ENCODE data around the gene POGK. TPM values are rescaled to one million over a fixed set of nuclear protein-coding genes. Genes with fewer than 3 reads are reported as not detected.

Gene POGK
- total and polyA plus RNA-seq, 9 of the 15 experiments (the other 6 are each of a cell fraction or from before 2014, with no cell fraction given): 6.1 to 44.5 (median 24.3) TPM

DNA sequence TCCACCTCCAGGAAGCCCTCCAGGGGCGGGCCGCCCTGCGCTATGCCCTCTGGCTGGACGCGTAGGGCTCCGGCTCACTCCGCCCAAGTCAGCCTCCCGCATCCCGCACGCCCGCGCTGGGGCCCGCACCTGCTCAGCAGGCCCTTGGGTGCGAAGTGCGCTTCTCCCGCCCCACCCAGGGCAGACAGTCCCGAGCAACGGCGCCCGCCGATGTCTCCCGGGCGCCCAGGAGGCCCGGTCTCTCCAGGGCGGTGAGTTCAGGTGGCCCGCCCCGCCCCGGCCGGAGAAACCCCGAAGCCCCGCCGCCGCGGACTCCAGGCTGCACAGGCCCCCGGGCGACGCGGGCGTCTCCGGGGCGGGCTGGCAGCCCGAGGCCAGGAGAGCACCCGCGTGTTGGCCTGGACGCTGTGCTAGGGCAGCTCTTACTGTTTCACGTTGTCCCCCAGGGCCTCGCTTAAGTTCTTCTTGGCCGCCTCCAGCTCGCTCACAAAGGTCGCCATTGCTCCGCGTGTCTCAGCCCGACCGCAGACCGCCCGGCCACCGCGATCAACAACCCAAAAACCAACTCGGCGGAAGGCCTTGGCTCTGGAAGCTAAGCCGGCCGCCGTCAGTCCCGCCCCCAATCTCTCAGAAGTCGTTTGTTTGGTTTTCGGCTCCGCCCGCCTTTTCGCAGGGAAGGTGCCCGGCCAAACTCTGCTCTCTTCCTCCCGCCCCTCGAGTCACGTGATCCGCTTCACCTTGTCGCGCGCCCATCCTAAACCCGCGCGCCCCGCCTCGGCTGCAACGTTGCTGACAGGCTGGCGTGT lies 36.7 kb downstream of the POGK start, which contains the start of gene TADA1 (continued):
- TF ChIP-seq, protein P1, sequence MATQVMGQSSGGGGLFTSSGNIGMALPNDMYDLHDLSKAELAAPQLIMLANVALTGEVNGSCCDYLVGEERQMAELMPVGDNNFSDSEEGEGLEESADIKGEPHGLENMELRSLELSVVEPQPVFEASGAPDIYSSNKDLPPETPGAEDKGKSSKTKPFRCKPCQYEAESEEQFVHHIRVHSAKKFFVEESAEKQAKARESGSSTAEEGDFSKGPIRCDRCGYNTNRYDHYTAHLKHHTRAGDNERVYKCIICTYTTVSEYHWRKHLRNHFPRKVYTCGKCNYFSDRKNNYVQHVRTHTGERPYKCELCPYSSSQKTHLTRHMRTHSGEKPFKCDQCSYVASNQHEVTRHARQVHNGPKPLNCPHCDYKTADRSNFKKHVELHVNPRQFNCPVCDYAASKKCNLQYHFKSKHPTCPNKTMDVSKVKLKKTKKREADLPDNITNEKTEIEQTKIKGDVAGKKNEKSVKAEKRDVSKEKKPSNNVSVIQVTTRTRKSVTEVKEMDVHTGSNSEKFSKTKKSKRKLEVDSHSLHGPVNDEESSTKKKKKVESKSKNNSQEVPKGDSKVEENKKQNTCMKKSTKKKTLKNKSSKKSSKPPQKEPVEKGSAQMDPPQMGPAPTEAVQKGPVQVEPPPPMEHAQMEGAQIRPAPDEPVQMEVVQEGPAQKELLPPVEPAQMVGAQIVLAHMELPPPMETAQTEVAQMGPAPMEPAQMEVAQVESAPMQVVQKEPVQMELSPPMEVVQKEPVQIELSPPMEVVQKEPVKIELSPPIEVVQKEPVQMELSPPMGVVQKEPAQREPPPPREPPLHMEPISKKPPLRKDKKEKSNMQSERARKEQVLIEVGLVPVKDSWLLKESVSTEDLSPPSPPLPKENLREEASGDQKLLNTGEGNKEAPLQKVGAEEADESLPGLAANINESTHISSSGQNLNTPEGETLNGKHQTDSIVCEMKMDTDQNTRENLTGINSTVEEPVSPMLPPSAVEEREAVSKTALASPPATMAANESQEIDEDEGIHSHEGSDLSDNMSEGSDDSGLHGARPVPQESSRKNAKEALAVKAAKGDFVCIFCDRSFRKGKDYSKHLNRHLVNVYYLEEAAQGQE (IDR thresholded peaks at IDR 0.05; ENCODE audit: borderline replicate concordance): peak; percentile 94
- TF ChIP-seq, protein P1 (CRISPR knock-in tag; IDR thresholded peaks at IDR 0.05; ENCODE audit: low read depth): no peak; the same call in 1 of the 2 replicates
- TF ChIP-seq, protein P2, sequence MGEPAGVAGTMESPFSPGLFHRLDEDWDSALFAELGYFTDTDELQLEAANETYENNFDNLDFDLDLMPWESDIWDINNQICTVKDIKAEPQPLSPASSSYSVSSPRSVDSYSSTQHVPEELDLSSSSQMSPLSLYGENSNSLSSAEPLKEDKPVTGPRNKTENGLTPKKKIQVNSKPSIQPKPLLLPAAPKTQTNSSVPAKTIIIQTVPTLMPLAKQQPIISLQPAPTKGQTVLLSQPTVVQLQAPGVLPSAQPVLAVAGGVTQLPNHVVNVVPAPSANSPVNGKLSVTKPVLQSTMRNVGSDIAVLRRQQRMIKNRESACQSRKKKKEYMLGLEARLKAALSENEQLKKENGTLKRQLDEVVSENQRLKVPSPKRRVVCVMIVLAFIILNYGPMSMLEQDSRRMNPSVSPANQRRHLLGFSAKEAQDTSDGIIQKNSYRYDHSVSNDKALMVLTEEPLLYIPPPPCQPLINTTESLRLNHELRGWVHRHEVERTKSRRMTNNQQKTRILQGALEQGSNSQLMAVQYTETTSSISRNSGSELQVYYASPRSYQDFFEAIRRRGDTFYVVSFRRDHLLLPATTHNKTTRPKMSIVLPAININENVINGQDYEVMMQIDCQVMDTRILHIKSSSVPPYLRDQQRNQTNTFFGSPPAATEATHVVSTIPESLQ (CRISPR knock-in tag; IDR thresholded peaks at IDR 0.05): no peak
- no peak for TF ChIP-seq ZNF12 (CRISPR knock-in tag; IDR thresholded peaks at IDR 0.05)
- no peak for TF ChIP-seq SMARCC2 (IDR thresholded peaks at IDR 0.05; ENCODE audit: low read depth)
- TF ChIP-seq POLR2B (IDR thresholded peaks at IDR 0.05; ENCODE audit: low read depth, partially characterized antibody): no peak
- TF ChIP-seq, protein P3, sequence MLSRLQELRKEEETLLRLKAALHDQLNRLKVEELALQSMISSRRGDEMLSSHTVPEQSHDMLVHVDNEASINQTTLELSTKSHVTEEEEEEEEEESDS (CRISPR knock-in tag; IDR thresholded peaks at IDR 0.05): no peak
- peak; percentile 97 for TF ChIP-seq ZNF436 (CRISPR knock-in tag; IDR thresholded peaks at IDR 0.05)
- TF ChIP-seq ZNF444 (CRISPR knock-in tag; IDR thresholded peaks at IDR 0.05): no peak
- TF ChIP-seq, protein P4, sequence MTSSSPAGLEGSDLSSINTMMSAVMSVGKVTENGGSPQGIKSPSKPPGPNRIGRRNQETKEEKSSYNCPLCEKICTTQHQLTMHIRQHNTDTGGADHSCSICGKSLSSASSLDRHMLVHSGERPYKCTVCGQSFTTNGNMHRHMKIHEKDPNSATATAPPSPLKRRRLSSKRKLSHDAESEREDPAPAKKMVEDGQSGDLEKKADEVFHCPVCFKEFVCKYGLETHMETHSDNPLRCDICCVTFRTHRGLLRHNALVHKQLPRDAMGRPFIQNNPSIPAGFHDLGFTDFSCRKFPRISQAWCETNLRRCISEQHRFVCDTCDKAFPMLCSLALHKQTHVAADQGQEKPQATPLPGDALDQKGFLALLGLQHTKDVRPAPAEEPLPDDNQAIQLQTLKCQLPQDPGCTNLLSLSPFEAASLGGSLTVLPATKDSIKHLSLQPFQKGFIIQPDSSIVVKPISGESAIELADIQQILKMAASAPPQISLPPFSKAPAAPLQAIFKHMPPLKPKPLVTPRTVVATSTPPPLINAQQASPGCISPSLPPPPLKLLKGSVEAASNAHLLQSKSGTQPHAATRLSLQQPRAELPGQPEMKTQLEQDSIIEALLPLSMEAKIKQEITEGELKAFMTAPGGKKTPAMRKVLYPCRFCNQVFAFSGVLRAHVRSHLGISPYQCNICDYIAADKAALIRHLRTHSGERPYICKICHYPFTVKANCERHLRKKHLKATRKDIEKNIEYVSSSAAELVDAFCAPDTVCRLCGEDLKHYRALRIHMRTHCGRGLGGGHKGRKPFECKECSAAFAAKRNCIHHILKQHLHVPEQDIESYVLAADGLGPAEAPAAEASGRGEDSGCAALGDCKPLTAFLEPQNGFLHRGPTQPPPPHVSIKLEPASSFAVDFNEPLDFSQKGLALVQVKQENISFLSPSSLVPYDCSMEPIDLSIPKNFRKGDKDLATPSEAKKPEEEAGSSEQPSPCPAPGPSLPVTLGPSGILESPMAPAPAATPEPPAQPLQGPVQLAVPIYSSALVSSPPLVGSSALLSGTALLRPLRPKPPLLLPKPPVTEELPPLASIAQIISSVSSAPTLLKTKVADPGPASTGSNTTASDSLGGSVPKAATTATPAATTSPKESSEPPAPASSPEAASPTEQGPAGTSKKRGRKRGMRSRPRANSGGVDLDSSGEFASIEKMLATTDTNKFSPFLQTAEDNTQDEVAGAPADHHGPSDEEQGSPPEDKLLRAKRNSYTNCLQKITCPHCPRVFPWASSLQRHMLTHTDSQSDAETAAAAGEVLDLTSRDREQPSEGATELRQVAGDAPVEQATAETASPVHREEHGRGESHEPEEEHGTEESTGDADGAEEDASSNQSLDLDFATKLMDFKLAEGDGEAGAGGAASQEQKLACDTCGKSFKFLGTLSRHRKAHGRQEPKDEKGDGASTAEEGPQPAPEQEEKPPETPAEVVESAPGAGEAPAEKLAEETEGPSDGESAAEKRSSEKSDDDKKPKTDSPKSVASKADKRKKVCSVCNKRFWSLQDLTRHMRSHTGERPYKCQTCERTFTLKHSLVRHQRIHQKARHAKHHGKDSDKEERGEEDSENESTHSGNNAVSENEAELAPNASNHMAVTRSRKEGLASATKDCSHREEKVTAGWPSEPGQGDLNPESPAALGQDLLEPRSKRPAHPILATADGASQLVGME (CRISPR knock-in tag; IDR thresholded peaks at IDR 0.05): 0 out of 2 replicates have a peak, but pooled peaks have one; percentile 30
- TF ChIP-seq TCF7L2 (IDR thresholded peaks at IDR 0.05; ENCODE audit: low read depth, low read length): no peak
